SW480 (cell line): ENCODE data around the gene NOL4L.
A peak's percentile ranks its signal among the peaks of the same experiment; 100 is the strongest.

Experiments
- DNase-seq: peaks from one replicate; pipeline ENCODE4 v3.0.0-alpha.2; 2016; ENCODE audit warnings: low spot score

NOL4L gene

DNA sequence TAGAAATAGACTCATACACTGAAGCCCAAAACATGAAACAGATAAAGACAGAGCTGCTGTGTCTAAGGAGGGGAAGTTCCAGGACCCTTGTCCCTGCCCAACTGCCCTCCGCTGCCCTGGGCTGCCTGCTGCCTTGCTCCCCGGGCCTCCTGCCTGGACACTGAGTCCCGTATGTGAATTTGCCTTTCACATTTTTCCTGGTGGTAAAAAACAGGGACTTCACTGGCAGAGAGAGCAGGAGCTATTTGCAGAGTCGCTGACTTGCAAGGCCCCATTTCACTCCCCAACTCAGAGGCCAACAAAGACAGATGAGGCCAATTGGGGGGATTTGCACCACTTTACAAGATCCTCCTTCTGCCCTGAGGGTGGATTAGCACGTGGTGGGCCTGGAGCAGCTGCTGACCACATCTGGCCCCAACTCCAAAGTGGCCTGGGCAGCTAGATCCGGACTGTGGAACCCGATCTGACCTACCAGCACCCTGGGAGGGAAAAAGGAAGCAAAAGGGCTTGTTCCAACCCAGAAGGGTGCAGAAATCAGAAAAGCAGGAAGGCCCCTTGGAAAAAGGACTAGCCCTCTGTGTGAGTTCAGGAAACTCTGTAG lies 61.4 kb downstream of the NOL4L start:
- no peak for DNase-seq

GRCh38 chr20:32522776-32523612 lies 62.1 kb downstream of the NOL4L start:
- no peak for DNase-seq

DNA sequence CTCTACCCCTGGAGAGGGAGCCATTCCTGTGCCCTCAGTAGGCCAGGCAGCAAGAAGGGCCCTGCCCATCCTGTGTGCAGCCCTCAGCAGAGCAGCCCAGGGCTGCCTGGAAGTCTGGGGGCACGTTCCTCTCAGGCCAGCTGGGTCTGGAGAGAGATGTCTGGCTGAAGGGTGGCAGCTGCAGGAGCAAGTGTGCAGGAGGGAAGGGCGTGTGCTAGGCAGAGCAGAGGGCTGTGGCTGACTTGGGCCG lies 62.7 kb downstream of the NOL4L start:
- no peak for DNase-seq

DNA sequence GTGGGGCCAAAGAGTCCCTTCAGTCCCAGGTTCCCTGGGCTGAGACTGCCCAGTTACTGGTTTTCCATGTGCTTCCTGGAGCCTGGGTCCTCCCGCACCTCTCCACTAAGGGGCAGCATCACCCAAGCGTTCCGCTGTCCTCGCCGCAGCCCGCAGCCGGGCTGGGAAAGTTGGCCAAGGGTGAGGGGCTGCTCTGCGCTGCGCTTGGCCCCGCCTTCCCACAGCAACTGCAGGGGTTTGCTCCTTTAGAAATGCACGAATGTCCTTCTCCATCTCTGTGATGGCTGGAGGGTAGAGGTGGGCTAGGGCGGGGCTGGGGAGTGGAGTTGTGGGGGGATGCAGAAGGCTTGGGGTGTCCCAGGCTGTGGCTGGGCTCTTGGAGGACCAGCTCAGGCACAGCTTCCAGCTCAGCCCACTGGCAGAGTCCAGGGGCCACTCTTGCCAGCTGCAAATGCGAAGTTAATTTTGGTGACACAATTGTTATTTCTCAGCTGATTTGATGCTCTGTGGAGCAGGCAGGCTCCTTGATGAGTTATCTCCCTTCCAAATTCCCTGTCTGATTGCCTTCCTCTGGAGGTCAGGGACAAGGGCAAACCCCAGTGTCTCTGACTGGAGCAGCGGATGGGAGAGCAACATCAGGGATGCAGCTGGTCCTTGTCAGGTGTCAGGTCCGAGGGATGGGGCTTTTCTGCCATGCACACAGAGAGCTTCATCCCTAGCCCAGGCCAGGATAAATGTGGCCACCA lies 63.2 kb downstream of the NOL4L start:
- DNase-seq: peak; percentile 67

DNA sequence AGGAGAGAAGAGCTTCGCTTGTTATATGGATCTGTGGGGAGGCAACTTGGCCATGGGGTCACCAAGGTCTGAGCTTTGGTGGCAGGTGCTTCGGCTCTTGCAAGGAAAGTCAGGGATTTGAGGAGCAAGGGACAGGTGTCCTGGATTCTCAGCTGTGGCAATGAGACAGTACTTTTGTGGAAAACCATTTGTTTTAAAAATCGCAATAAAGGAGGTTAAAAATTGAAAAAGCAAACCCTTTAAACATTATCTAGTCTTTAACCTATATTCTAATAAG lies 64.3 kb downstream of the NOL4L start:
- DNase-seq: no peak

DNA sequence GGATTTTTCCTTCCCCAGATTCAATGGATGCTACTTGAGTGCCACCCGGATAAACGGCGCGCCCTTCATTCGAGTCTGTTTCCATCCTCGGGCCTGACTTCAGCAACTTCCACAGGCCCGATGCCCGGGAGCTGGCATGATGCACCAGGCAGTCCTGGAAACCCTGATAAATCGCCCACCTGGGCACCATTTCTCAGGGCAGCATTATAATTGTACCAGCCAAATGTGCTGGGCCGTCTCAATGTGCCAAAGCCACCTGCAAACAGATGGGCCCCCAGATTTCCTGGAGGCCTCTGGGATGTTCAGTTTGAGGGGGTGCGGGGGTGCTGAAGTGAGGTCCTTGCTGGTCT lies 65.8 kb downstream of the NOL4L start:
- no peak for DNase-seq

DNA sequence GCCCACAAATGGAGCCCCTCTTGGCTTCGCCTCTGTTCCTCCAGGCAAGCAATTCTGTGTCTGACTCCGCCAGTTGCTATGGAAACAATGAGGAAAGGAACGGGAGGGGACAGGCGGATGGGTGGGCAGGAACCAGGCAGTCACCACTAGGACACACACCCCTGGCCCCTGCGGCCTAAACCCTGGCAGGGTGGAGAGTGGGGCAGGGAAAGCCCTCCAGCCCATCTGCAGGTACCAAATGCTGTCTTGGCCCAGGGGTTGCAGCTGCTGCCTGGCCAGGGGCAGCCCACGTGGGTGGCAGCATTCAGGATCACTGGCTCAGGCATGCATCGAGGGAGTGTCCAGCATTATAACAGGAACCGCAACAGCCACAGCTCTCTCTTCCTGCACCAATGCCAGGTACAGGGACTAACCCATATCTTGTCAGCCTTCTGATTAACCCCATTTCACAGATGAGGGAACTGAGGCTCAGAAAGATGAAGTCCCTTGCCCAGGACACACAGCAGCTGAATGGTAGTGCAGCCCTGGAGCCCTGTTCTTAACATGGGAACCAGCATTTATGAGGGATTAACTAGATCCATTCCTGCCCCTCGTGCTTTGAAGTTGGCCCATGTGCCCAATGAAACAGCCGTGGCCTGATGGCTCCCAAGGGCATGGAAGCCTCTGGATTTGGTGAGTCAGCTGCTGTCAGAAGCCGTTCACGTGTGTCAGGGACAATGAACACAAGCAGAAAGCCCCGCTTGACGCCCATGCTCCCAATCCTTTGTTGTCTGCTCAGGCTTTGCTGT lies 66.3 kb downstream of the NOL4L start:
- DNase-seq: no peak

GRCh38 chr20:32517914-32518592 lies 67.1 kb downstream of the NOL4L start:
- no peak for DNase-seq

DNA sequence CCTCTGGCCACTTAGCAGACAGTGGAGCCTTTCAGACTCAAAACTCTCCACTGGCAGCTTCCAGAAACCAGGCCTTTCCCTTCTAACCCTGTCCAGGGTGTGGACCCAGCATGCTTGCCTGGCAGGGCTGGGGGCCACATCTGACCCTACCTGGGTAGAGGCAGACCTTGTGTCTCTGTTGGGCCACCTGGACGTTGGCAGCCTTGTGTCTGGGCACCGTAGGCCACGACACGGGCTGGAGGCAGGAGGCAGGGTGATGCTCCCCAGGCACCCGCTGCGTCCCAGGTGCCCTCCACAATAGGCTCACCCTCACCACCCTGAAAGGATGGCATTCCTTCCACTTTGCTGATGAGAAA lies 67.6 kb downstream of the NOL4L start:
- no peak for DNase-seq

DNA sequence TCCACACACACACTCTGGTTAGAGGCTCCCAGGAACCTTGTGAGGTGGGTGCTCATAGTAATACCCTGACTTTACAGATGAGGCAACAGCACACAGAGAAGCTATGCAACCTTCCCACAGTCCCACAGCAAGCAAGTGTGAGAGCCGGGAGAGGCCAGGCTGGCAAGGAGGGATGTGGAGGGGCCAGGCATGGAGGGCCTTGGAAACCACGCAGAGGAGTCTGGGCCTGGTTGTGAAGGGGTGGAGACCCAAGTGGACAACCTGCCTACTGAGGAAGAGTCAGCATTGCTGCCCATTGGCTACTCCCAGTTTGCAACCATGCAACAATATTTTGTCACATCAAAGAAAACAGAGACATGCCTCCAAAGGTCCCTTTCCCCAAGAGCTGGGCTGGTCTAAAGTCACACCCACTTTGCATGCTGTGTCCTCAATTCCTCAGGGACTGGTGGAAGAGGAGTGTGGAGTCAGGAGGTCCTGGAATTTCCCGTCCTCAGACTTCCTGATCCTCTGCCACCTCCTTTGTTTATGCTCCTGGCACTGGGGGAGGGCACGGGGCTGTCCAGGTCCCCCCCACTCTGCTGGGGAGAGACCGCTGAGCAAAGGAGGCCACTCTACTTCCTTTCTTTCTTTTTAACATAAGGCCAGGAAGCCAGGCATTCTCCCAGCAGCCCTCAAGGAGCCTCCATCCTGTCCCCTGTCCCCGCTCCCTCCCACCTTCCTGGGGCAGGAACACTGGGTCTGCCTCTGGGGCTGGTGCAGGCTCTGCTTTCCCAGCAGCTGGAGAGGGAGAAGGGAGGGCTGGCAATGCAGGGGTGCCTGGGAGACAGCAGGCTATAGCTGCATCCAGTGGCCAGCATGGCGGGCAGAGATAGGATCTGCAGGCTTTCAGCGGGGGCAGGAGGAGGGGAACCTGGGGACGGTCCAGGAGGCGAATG lies 68.3 kb downstream of the NOL4L start:
- no peak for DNase-seq

- no peak for DNase-seq
Observed at GRCh38 chr20:32515631-32516101, 69.5 kb downstream of the NOL4L start.

DNA sequence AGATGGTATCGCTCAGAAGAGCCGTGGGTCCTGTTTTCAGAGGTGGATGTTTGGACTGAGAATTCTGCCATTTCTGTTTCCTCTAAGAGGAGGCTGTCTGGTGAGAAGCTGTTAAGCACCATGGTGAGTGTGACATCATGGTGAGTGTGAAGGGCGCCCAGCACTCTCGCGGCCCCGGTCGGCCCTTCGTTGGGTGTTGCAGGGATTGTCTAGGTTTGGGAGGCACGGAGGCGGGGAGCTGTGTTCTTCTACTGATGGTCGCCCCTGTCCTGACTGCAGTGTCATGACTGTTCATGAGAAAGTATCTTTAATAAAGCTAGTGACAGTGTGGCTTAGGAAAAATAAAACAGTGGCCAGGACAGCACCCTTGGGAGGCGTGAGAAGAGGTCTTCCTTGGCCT lies 70.4 kb downstream of the NOL4L start:
- no peak for DNase-seq

DNA sequence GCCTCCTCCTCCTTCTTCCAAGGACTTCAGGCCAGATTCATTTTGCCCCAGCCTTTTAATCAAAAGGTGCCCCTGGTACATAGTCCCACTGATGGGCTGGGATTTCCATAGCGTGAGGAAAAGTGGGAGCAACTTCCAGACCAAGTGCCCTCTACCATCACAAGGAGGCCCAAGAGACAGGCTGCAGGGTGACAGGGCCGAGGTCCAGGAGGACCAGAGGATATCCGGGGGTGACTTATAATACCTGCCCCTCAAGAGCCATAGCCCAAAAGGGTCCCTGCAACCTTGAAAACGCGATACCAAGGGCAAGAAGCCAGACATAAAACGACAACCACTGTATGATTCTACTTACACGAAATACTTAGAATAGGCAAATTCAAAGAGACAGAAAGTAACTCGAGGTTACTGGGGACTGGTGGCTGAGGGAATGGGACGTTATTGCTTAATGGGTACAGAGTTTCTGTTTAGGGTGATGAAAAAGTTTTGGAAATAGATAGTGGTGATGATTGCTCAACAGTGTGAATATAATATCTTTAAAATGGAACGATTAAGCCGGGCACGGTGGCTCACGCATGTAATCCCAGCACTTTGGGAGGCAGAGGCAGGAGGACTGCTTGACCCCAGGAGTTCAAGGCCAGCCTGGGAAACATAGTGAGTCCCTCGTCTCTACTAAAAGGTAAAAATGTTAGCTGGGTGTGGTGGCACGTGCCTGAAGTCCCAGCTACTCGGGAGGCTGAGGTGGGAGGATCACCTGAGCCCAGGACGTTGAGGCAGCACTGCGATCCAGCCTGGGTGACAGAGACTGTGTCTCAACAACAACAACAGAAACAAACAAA lies 71.9 kb downstream of the NOL4L start:
- no peak for DNase-seq

DNA sequence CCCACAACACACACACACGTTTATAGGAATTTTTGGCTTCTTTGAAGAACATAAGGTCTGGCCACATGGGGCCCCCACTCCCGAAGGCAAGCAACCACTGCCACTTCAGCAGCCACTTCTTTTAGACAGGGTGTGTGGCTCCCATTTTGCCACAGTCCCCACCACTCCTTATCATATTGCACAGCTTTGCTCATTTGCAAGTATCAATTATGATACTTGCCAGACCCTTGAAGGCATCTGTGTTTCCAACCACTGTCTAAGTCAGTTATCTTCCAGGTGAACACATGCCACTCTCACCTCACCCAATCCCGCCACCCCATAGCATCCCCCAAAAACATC lies 73.1 kb downstream of the NOL4L start:
- DNase-seq: no peak

DNA sequence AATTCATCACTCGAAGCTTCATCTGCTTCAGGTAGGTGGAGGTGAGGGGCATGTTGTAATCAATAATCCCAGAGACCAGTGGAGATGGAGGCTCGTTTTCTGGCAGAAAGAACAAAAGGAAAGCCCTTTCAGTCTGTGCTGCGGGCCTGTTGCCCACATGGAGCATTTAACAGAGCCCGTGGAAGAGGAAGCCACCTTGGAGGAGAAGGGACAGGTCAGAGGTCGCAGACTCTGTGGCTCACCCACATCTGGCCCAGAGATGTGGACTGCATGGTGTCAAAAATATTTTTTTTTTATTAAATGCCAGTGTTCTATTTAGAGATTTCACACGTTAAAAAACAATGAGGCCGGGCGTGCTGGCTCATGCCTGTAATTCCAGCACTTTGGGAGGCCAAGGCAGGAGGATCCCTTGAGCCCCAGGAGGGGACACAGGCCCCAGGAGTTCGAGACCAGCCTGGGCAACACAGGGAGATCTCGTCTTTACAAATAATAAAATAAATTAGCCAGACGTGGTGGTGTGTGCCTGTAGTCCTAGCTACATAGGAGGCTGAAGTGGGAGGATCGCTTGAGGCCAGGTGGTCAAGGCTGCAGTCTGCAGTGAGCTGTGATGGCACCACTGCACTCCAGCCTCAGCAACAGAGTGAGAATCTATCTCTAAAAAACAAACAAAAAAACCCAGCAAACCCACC lies 73.6 kb downstream of the NOL4L start:
- DNase-seq: no peak

- DNase-seq: peak; percentile 46
Observed at GRCh38 chr20:32510601-32511357, 74.4 kb downstream of the NOL4L start.

DNA sequence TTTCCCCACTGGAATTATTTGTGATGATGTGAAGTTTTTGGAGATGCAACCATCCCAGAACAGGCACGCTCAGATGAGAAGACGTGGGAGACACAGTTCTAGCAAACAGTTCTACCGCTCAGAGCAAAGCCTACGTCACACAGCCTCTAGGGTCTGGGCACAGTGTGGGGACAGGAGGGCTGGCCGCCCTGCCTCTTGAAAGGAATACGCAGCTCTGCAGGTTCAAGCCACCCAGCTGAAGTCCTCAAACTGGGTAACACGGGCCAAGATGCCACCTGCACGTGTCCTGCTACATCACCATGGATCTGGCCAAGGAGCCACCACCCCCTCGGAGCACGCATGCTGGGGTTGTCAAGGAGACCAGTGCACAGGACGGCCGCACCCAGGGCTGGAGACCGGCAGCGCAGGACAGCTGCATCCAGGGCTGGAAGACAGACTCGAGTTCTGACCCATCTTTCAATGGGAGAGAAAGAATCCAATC lies 75.0 kb downstream of the NOL4L start:
- no peak for DNase-seq

DNA sequence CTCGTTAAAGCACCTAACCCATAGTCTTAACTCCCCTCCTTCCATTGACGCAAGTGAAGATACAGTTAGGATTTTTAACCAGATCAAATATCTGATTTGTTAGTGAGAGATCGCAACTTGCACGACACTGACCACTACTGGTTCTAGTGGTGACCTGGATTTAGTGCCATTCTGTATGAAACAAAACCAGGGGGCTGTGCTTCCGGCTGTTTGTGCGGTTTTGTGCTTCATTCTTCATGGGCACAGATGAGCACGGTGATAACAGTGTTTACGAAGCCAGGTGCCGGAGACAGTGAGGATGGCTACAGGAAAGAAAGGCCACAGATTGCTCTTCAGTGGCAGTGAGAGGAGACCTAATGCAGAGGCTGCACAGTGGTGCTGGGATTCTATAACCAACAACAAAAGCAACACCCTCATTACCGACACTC lies 75.5 kb downstream of the NOL4L start:
- peak; percentile 78 for DNase-seq

DNA sequence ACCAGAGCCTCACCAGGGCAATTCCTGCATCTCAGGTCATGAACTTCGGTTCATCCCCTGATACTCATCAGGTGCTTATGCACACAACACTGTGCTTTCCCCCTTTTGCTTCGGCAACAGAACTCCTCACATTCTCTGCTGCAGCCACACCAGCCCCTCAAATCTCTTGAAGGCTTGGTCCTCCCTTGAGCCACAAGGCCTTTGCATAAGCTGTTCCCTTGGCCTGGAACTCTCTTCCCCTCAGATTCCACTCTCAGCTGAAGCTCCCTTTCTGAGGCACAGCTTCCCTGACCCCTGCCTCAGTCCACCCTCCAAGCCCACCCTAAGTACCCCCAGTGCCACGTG lies 76.4 kb downstream of the NOL4L start:
- DNase-seq: no peak
